ENCODE data around the gene HTR2B. TPM values are rescaled to one million over a fixed set of nuclear protein-coding genes. Genes with fewer than 3 reads are reported as not detected.

HTR2B gene
- total and polyA plus RNA-seq, 2 of the 13 experiments (the other 11 are each of a cell fraction or from before 2014, with no cell fraction given) = 0.08 TPM; not detected in 1

- TF ChIP-seq HBP1 (CRISPR knock-in tag; IDR thresholded peaks at IDR 0.05; ENCODE audit: low read depth) (no peak), HNF4G (IDR thresholded peaks at IDR 0.05; ENCODE audit: borderline replicate concordance, low read depth, low read length) (peak; percentile 43; the same call in 1 of the 2 replicates), HNF4G (CRISPR knock-in tag; IDR thresholded peaks at IDR 0.05; ENCODE audit: borderline replicate concordance, low read depth) (no peak), NR2F6 (IDR thresholded peaks at IDR 0.05) (peak; percentile 16; the same call in 1 of the 2 replicates), NR2F6 (CRISPR knock-in tag; IDR thresholded peaks at IDR 0.05) (no peak), RAD21 (CRISPR knock-in tag; IDR thresholded peaks at IDR 0.05) (no peak), NCOR1 (IDR thresholded peaks at IDR 0.05; ENCODE audit: borderline replicate concordance, low read length) (0 out of 2 replicates have a peak, but pooled peaks have one; percentile 28), HDAC2 (CRISPR knock-in tag; IDR thresholded peaks at IDR 0.05) (peak; percentile 43; the same call in 1 of the 2 replicates), ZBTB44 (CRISPR knock-in tag; IDR thresholded peaks at IDR 0.05) (no peak), ZNF574 (CRISPR knock-in tag; IDR thresholded peaks at IDR 0.05) (no peak), ZNF672 (CRISPR knock-in tag; IDR thresholded peaks at IDR 0.05) (no peak), ZNF878 (CRISPR knock-in tag; IDR thresholded peaks at IDR 0.05) (peak; percentile 56; the same call in 1 of the 2 replicates), FOXA1 (IDR thresholded peaks at IDR 0.05) (no peak), FOXA1 (CRISPR knock-in tag; IDR thresholded peaks at IDR 0.05) (peak; percentile 18; the same call in 1 of the 2 replicates), TGIF2 (CRISPR knock-in tag; IDR thresholded peaks at IDR 0.05) (no peak), FOXK1 (CRISPR knock-in tag; IDR thresholded peaks at IDR 0.05; ENCODE audit: borderline replicate concordance, low read depth) (no peak), PPARG (CRISPR knock-in tag; conservative IDR thresholded peaks at IDR 0.05) (0 out of 2 replicates have a peak, but pooled peaks have one; percentile 21), ZNF558 (CRISPR knock-in tag; IDR thresholded peaks at IDR 0.05; ENCODE audit: borderline replicate concordance) (no peak)
- TF ChIP-seq, protein P1, sequence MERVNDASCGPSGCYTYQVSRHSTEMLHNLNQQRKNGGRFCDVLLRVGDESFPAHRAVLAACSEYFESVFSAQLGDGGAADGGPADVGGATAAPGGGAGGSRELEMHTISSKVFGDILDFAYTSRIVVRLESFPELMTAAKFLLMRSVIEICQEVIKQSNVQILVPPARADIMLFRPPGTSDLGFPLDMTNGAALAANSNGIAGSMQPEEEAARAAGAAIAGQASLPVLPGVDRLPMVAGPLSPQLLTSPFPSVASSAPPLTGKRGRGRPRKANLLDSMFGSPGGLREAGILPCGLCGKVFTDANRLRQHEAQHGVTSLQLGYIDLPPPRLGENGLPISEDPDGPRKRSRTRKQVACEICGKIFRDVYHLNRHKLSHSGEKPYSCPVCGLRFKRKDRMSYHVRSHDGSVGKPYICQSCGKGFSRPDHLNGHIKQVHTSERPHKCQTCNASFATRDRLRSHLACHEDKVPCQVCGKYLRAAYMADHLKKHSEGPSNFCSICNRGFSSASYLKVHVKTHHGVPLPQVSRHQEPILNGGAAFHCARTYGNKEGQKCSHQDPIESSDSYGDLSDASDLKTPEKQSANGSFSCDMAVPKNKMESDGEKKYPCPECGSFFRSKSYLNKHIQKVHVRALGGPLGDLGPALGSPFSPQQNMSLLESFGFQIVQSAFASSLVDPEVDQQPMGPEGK (CRISPR knock-in tag; IDR thresholded peaks at IDR 0.05) = peak; percentile 57
- TF ChIP-seq, protein P2, sequence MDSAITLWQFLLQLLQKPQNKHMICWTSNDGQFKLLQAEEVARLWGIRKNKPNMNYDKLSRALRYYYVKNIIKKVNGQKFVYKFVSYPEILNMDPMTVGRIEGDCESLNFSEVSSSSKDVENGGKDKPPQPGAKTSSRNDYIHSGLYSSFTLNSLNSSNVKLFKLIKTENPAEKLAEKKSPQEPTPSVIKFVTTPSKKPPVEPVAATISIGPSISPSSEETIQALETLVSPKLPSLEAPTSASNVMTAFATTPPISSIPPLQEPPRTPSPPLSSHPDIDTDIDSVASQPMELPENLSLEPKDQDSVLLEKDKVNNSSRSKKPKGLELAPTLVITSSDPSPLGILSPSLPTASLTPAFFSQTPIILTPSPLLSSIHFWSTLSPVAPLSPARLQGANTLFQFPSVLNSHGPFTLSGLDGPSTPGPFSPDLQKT (CRISPR knock-in tag; IDR thresholded peaks at IDR 0.05; ENCODE audit: borderline replicate concordance) = no peak
- TF ChIP-seq, protein P3, sequence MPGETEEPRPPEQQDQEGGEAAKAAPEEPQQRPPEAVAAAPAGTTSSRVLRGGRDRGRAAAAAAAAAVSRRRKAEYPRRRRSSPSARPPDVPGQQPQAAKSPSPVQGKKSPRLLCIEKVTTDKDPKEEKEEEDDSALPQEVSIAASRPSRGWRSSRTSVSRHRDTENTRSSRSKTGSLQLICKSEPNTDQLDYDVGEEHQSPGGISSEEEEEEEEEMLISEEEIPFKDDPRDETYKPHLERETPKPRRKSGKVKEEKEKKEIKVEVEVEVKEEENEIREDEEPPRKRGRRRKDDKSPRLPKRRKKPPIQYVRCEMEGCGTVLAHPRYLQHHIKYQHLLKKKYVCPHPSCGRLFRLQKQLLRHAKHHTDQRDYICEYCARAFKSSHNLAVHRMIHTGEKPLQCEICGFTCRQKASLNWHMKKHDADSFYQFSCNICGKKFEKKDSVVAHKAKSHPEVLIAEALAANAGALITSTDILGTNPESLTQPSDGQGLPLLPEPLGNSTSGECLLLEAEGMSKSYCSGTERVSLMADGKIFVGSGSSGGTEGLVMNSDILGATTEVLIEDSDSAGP (CRISPR knock-in tag; IDR thresholded peaks at IDR 0.05; ENCODE audit: borderline replicate concordance) = 0 out of 2 replicates have a peak, but pooled peaks have one; percentile 17
Measured at GRCh38 chr2:231100990-231101389, 23.9 kb downstream of the HTR2B start (continued).

Measured in HepG2 (cell line).